Cardiac muscle cell (in vitro differentiated cells and primary cell): ENCODE data around the gene RGS14. TPM values are rescaled to one million over a fixed set of nuclear protein-coding genes. Genes with fewer than 3 reads are reported as not detected.

Experiments
- DNase-seq, 2 donors: peaks; one replicate each; pipeline versions ENCODE4 v3.0.0 to v3.0.0-alpha.2; 2010 to 2017; ENCODE audit warnings: low read depth in 1 of 2, low spot score in 1 of 2
- H3K27ac ChIP-seq: fragments of 200-600 bp; sonication (generic); 2 replicates; pipeline ENCODE4 v1.5.1; 2016
- H3K27me3 ChIP-seq: fragments of 200-600 bp; sonication (generic); 2 replicates; pipeline ENCODE4 v1.6.0; 2016; ENCODE audit warnings: control low read depth
- H3K36me3 ChIP-seq: fragments of 200-600 bp; sonication (generic); 2 replicates; pipeline ENCODE4 v1.5.1; 2016; ENCODE audit warnings: control low read depth
- H3K4me1 ChIP-seq: fragments of 200-600 bp; sonication (generic); 2 replicates; pipeline ENCODE4 v1.8.1; 2017; ENCODE audit warnings: low read depth, mild to moderate bottlenecking, mixed run types
- H3K4me3 ChIP-seq: fragments of 200-600 bp; sonication (generic); 2 replicates; pipeline ENCODE4 v1.5.1; 2016; ENCODE audit warnings: mild to moderate bottlenecking
- H3K9me3 ChIP-seq: fragments of 200-600 bp; sonication (generic); 2 replicates; pipeline ENCODE4 v1.5.1; 2017; ENCODE audit warnings: low read depth, mild to moderate bottlenecking, control low read depth
- polyA plus RNA-seq: library from polyadenylated mRNA; unstranded; fragments of >200 nt; fragmentation: Nextera tagmentation; extraction: Ambion mirVana; gene quantifications from 2 replicates; pipeline ENCODE4 v1.2.1, GENCODE V29; 2016
- total RNA-seq: library from RNA; depleted of rRNA; stranded (reverse); fragments of >200 nt; gene quantifications from 2 replicates; pipeline ENCODE4 v1.2.3, GENCODE V29; 2016
- TF ChIP-seq, protein P1 (sequence below): IDR thresholded peaks from 2 replicates; pipeline ENCODE4 v1.5.1; 2012; ENCODE audit warnings: low read depth, mild to moderate bottlenecking, low read length

RGS14 gene
- total and polyA plus RNA-seq, 2 experiments from 2014 or later: 33.6 to 139 TPM

DNA sequence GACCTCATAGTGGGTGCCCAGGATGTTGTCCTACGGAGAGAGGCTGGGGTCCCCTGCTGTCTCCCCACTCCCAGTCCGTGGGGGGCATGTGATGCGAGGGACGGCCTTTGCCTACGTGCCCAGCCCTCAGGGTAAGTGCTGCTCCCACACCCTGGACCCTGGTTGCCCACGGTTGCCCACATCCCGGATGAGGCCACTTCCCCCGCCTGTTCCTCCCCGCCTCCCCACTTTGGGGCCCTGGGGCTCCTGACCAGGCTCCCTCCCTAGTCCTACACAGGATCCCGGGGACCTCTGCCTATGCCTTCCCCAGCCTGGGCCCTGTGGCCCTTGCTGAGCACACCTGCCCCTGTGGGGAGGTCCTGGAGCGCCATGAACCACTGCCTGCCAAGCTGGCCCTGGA is 28.0 kb downstream of the RGS14 start:
- Histone ChIP-seq H3K27me3 (peaks cover 30% of the 10 kb centered on the region), H3K27ac (no peak overlapping the region), H3K9me3 (no peaks in the 10 kb centered on the region), H3K36me3 (no peaks in the 10 kb centered on the region), H3K4me1 (no peaks in the 10 kb centered on the region), H3K4me3 (no peak overlapping the region)
- no peak for DNase-seq
- TF ChIP-seq, protein P1, sequence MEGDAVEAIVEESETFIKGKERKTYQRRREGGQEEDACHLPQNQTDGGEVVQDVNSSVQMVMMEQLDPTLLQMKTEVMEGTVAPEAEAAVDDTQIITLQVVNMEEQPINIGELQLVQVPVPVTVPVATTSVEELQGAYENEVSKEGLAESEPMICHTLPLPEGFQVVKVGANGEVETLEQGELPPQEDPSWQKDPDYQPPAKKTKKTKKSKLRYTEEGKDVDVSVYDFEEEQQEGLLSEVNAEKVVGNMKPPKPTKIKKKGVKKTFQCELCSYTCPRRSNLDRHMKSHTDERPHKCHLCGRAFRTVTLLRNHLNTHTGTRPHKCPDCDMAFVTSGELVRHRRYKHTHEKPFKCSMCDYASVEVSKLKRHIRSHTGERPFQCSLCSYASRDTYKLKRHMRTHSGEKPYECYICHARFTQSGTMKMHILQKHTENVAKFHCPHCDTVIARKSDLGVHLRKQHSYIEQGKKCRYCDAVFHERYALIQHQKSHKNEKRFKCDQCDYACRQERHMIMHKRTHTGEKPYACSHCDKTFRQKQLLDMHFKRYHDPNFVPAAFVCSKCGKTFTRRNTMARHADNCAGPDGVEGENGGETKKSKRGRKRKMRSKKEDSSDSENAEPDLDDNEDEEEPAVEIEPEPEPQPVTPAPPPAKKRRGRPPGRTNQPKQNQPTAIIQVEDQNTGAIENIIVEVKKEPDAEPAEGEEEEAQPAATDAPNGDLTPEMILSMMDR: no peak

DNA sequence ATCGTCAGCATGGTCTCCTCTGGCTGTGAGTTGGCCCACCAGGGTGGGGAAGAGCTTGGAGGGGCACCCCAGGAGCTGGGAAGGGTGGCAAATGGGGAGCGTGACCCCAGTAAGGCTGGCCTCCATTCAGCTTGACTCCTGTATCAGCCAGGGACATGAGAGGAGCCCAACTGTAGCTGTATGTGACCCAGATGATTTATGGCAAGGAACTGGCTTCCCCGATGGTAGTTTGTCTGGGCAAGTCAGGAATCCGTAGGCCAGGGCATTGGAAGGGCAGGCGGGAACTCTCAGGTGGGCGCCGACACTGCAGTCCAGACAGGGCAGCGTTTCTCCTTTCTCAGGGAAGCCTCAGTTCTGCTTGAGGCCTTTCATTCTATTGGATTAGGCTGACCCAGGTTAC is 28.8 kb downstream of the RGS14 start:
- Histone ChIP-seq H3K4me3 (no peak overlapping the region), H3K27ac (no peak overlapping the region), H3K9me3 (no peaks in the 10 kb centered on the region), H3K27me3 (peaks cover 30% of the 10 kb centered on the region), H3K4me1 (no peaks in the 10 kb centered on the region), H3K36me3 (no peaks in the 10 kb centered on the region)
- TF ChIP-seq, protein P1: no peak
- no peak for DNase-seq

DNA sequence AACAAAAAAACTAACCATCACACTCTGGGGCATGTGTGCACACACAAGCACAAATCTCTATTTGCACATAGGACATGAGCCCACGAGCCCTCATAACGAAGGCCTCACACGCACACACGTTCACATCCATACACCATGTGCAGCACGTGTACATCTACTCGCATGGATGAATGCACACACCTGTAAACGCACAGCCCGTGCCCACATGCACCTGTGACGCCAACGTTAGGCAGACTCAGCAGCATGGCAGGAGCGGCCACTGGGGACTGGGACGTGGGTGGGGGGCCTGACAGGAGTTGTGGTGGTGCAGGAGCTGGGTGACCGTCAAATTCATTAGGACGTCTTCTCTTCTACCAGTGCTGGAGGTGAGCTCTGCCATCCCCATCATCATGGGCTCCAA is 29.7 kb downstream of the RGS14 start:
- H3K36me3 ChIP-seq: no peaks in the 10 kb centered on the region
- no peaks in the 10 kb centered on the region for H3K4me1 ChIP-seq
- no peak for DNase-seq
- peaks cover 30% of the 10 kb centered on the region for H3K27me3 ChIP-seq
- TF ChIP-seq, protein P1: no peak
- H3K9me3 ChIP-seq: no peaks in the 10 kb centered on the region
- no peak overlapping the region for H3K4me3 ChIP-seq
- H3K27ac ChIP-seq: no peak overlapping the region

DNA sequence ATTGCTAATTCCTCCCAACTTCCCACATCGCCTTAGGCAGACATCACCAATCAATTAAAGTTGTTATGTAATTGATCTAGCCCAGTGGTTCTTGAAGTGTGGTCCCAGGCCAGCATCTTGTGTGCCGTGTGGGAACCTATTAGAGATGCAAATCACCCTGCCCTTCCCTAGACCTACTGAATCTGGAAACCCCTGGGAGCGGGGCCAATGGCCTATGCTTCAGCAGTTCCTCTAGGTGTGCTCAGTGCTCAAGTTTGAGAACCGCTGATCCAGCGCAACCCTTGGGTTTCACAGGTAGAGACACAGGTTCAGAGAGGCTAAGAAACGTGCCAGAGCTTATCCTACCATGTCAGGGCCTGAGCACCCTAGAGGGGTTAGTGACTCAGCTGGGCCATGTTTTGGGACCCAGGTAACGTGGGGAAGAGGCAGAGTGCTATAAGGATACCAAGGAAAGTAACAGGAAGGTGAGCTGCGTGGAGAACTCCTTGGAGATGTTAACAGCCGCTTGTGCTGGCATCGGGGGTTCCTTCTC is 30.9 kb downstream of the RGS14 start:
- no peak overlapping the region for H3K4me3 ChIP-seq
- no peaks in the 10 kb centered on the region for H3K9me3 ChIP-seq
- no peak overlapping the region for H3K27ac ChIP-seq
- DNase-seq: no peak
- H3K27me3 ChIP-seq: peaks cover 25% of the 10 kb centered on the region
- H3K36me3 ChIP-seq: no peaks in the 10 kb centered on the region
- H3K4me1 ChIP-seq: no peaks in the 10 kb centered on the region
- TF ChIP-seq, protein P1: no peak

DNA sequence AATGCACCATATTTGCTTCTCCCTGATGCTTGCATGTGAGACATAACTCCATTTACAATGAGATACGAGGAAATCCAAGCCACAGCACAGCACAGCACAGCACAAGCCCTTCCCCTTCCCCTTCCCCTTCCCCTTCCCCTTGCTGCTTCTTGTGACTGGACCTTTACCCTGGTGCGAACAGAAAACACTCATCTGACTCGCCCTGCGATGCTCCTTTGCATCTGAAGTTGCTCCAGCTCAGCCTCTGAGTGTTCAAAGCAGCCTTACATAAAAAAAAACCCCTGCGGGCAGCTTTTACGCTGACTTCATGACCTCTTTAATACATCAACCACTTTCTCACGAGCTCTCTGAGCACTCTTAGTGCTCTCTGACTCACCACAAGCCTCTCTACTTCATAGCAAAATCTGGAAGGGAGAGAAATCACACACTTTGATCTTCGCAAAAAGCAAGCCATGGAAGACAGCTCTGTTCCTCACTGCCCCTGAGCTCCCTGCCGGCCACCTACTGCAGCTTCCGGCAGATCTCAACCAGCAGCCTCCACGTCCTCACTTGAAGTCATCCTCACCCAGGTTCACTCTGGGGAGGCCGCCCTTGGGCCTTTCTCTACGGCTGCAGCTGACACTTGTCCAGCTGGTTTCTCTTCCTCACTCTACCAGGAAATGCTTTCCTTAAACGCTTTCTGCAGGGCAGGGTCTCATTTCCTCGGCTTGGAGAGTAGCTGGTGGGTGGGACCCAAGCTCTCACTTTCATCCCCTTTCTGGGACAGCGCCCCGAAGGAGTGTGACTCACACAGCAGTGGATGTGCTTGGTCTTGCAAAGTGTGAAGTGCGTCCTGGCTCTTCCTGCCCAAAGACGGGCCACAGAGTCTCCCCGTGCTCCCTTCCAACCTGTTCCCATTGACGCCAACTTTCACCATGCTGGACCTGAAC is 31.8 kb downstream of the RGS14 start:
- no peak overlapping the region for H3K27ac ChIP-seq
- no peak overlapping the region for H3K4me3 ChIP-seq
- H3K9me3 ChIP-seq: no peaks in the 10 kb centered on the region
- no peaks in the 10 kb centered on the region for H3K36me3 ChIP-seq
- TF ChIP-seq, protein P1: no peak
- peak in 1 of 2 donors; percentile 67 for DNase-seq
- no peaks in the 10 kb centered on the region for H3K4me1 ChIP-seq
- H3K27me3 ChIP-seq: peaks cover 21% of the 10 kb centered on the region
